ENCODE data around the gene CCL5. TPM values are rescaled to one million over a fixed set of nuclear protein-coding genes. Genes with fewer than 3 reads are reported as not detected.

The CCL5 gene
- total RNA-seq, 1 experiment from 2014 or later = 0.17 TPM

GRCh38 chr17:35841101-35841500 is 39.1 kb downstream of the CCL5 start (continued):
- TF ChIP-seq ZBTB21 (CRISPR knock-in tag; IDR thresholded peaks at IDR 0.05; ENCODE audit: borderline replicate concordance) (no peak), AFF4 (CRISPR knock-in tag; IDR thresholded peaks at IDR 0.05; ENCODE audit: borderline replicate concordance) (no peak), RORB (CRISPR knock-in tag; IDR thresholded peaks at IDR 0.05) (no peak), FOXJ3 (CRISPR knock-in tag; IDR thresholded peaks at IDR 0.05; ENCODE audit: borderline replicate concordance) (no peak)

DNA sequence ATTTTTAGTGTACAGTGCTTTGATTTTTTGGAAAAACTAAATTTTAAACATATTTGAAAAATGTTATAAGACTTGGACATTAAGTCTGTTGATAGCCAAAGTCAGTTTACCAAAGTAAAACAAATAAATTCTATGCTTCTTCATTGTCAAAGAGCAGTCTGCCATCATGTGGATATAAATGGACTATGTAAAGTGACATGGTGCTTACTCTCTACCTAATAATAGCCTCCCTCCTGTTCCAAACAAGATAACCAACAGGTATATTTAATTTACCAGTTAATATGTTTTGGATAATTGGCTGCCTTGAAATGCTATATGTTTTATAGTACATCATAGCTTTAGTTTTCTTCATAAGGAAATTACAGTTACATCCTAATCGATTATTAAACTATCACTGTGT is 55.0 kb downstream of the CCL5 start:
- peaks cover 81% of the 10 kb centered on the region for H3K36me3 Mint-ChIP-seq
- no peak overlapping the region for H3K27ac Mint-ChIP-seq
- no peaks in the 10 kb centered on the region for H3K9me3 Mint-ChIP-seq
- ChIA-PET POLR2A (no interaction called here), CTCF (no interaction called here)
- TF ChIP-seq RELA (CRISPR knock-in tag; IDR thresholded peaks at IDR 0.05; ENCODE audit: borderline replicate concordance) (no peak), ZNF423 (CRISPR knock-in tag; IDR thresholded peaks at IDR 0.05) (no peak), AR (CRISPR knock-in tag; IDR thresholded peaks at IDR 0.05) (no peak), GRHL2 (CRISPR knock-in tag; IDR thresholded peaks at IDR 0.05; ENCODE audit: insufficient replicate concordance, severe bottlenecking) (no peak), SOX15 (CRISPR knock-in tag; IDR thresholded peaks at IDR 0.05) (no peak), NFATC4 (CRISPR knock-in tag; IDR thresholded peaks at IDR 0.05) (no peak), MXD4 (CRISPR knock-in tag; IDR thresholded peaks at IDR 0.05; ENCODE audit: borderline replicate concordance) (no peak), NR3C1 (CRISPR knock-in tag; conservative IDR thresholded peaks at IDR 0.05; ENCODE audit: low read depth) (no peak), TP53 (CRISPR knock-in tag; IDR thresholded peaks at IDR 0.05) (no peak)
- TF ChIP-seq, protein P1, sequence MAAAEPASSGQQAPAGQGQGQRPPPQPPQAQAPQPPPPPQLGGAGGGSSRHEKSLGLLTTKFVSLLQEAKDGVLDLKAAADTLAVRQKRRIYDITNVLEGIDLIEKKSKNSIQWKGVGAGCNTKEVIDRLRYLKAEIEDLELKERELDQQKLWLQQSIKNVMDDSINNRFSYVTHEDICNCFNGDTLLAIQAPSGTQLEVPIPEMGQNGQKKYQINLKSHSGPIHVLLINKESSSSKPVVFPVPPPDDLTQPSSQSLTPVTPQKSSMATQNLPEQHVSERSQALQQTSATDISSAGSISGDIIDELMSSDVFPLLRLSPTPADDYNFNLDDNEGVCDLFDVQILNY (CRISPR knock-in tag; IDR thresholded peaks at IDR 0.05) = no peak
- TF ChIP-seq, protein P2, sequence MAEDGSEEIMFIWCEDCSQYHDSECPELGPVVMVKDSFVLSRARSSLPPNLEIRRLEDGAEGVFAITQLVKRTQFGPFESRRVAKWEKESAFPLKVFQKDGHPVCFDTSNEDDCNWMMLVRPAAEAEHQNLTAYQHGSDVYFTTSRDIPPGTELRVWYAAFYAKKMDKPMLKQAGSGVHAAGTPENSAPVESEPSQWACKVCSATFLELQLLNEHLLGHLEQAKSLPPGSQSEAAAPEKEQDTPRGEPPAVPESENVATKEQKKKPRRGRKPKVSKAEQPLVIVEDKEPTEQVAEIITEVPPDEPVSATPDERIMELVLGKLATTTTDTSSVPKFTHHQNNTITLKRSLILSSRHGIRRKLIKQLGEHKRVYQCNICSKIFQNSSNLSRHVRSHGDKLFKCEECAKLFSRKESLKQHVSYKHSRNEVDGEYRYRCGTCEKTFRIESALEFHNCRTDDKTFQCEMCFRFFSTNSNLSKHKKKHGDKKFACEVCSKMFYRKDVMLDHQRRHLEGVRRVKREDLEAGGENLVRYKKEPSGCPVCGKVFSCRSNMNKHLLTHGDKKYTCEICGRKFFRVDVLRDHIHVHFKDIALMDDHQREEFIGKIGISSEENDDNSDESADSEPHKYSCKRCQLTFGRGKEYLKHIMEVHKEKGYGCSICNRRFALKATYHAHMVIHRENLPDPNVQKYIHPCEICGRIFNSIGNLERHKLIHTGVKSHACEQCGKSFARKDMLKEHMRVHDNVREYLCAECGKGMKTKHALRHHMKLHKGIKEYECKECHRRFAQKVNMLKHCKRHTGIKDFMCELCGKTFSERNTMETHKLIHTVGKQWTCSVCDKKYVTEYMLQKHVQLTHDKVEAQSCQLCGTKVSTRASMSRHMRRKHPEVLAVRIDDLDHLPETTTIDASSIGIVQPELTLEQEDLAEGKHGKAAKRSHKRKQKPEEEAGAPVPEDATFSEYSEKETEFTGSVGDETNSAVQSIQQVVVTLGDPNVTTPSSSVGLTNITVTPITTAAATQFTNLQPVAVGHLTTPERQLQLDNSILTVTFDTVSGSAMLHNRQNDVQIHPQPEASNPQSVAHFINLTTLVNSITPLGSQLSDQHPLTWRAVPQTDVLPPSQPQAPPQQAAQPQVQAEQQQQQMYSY (CRISPR knock-in tag; IDR thresholded peaks at IDR 0.05) = no peak
- DNase-seq (ENCODE audit: low spot score) (no peak), ATAC-seq (no peak)
- H3K27me3 Mint-ChIP-seq (ENCODE audit: low read depth) = no peaks in the 10 kb centered on the region
- H3K4me3 Mint-ChIP-seq = no peak overlapping the region
- H3K4me1 Mint-ChIP-seq = no peaks in the 10 kb centered on the region

Other genes with a start within 250 kb of the CCL5 start
- gene RASL10B, start 148.7 kb downstream of the CCL5 start, total RNA-seq (2021) = 17.4 to 25.4 TPM (median 25.3 TPM) in 3 replicates
- 0.07 to 0.30 TPM (median 0.15 TPM) in 3 replicates for gene GAS2L2, start 127.1 kb downstream of the CCL5 start, total RNA-seq (2021)
- gene C17orf50, start 119.5 kb downstream of the CCL5 start, total RNA-seq (2021) = 0.30 to 0.89 TPM (median 0.35 TPM) in 3 replicates
- 0.22 TPM in 1 of 3 replicates, not detected in the others for gene MMP28, start 84.7 kb downstream of the CCL5 start, total RNA-seq (2021)
- 273 to 322 TPM (median 316 TPM) in 3 replicates for gene TAF15, start 70.9 kb downstream of the CCL5 start, total RNA-seq (2021)
- gene HEATR9, start 11.5 kb downstream of the CCL5 start, total RNA-seq (2021) = not detected in 3 replicates
- gene RDM1, start 50.4 kb upstream of the CCL5 start, total RNA-seq (2021) = 4.7 to 6.4 TPM (median 5.2 TPM) in 3 replicates
- gene LYZL6, start 63.4 kb upstream of the CCL5 start, total RNA-seq (2021) = not detected in 3 replicates
- gene CCL16, start 101.1 kb upstream of the CCL5 start, total RNA-seq (2021) = not detected in 3 replicates
- not detected in 3 replicates for gene CCL14, start 106.4 kb upstream of the CCL5 start, total RNA-seq (2021)
- gene CCL15, start 121.2 kb upstream of the CCL5 start, total RNA-seq (2021) = not detected in 3 replicates
- not detected in 3 replicates for gene CCL23, start 137.6 kb upstream of the CCL5 start, total RNA-seq (2021)
- not detected in 3 replicates for gene CCL18, start 183.9 kb upstream of the CCL5 start, total RNA-seq (2021)
- gene CCL3, start 209.8 kb upstream of the CCL5 start, total RNA-seq (2021) = 0.44 to 0.72 TPM (median 0.55 TPM) in 3 replicates
- 0.37 to 1.2 TPM (median 0.48 TPM) in 3 replicates for gene CCL4, start 223.5 kb upstream of the CCL5 start, total RNA-seq (2021)